Measurements from ENCODE around the gene LHFPL6. TPM values are rescaled to one million over a fixed set of nuclear protein-coding genes. Genes with fewer than 3 reads are reported as not detected.

The LHFPL6 gene
- total and polyA plus RNA-seq, 10 of the 15 experiments (the other 5 are each of a cell fraction or from before 2014, with no cell fraction given), result 0.11 to 4.6 (median 0.41) TPM

DNA sequence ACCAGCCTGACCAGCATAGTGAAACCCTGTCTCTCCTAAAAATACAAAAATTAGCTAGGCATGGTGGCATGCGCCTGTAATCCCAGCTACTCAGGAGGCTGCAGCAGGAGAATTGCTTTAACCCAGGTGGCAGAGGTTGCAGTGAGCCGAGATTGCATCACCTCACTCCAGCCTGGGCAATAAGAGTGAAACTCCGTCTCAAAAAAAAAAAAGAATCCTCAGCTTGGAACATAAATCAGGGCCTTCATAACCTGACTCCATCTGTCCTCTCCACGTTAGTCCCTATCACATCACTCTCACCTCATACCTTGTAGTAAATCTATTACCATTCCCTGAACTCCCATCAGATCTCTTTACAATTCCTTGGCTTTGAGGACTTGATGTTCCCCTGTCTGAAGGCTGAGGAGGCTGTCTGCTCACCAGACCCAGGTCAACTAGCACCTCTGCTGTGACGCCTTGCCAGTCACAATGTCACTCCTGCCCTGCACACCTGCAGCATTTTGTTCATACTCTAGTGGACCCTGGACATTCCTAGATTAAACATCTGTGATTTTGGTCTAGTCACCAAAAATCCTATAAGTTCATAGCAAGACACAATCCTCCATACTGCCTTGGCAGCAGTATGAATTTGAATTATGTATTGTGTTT lies 15.9 kb downstream of the LHFPL6 start:
- CTCF ChIA-PET, result interaction anchor here (0.6 to 1.6 kb wide), 2 partner anchors 11 to 523 kb away, joined by 3 to 4 read pairs; no protein-coding TSS in a partner anchor
- intact Hi-C loops (cut with micrococcal nuclease; ENCODE audit: unreplicated experiment), result no loop called here
- Histone ChIP-seq H4K20me1 (ENCODE audit: control insufficient read depth, insufficient read depth) (no peaks in the 10 kb centered on the region), H3K36me3 (ENCODE audit: control insufficient read depth in 2 of 2, insufficient read depth in 2 of 2, low read length in 1 of 2) (no peaks in the 10 kb centered on the region), H3K9ac (ENCODE audit: control insufficient read depth, insufficient read depth, low read length) (no peak overlapping the region), H3K4me1 (ENCODE audit: control insufficient read depth, insufficient read depth, low read length) (no peaks in the 10 kb centered on the region), H3K9me3 (replicated peaks; ENCODE audit: control insufficient read depth, insufficient read depth, low read length) (no peaks in the 10 kb centered on the region), H3K27me3 (replicated peaks in 1 of 2; ENCODE audit: control insufficient read depth in 2 of 2, insufficient read depth in 2 of 2, low read length in 1 of 2) (no peaks in the 10 kb centered on the region), H3K4me2 (ENCODE audit: control insufficient read depth, insufficient read depth) (no peak overlapping the region), H2AFZ (ENCODE audit: control insufficient read depth, low read depth, low read length) (no peak overlapping the region), H3K27ac (ENCODE audit: control insufficient read depth, insufficient read depth) (no peak overlapping the region), H3K4me3 (no peak overlapping the region), H3K79me2 (ENCODE audit: control insufficient read depth, insufficient read depth, low read length) (no peaks in the 10 kb centered on the region)
- TF ChIP-seq ZSCAN29 (IDR thresholded peaks at IDR 0.05) (no peak), CTCF (IDR thresholded peaks at IDR 0.05 in 2 of 3, conservative IDR thresholded peaks at IDR 0.05 in 1 of 3; ENCODE audit: control insufficient read depth in 2 of 3, extremely low read depth in 1 of 3, insufficient read depth in 1 of 3, low read depth in 3 of 3, low read length in 3 of 3) (no peak), IKZF2 (IDR thresholded peaks at IDR 0.05) (no peak), FOXM1 (IDR thresholded peaks at IDR 0.05; ENCODE audit: low read depth, low read length) (no peak), ZNF384 (IDR thresholded peaks at IDR 0.05; ENCODE audit: borderline replicate concordance, low read depth, low read length) (no peak), LARP7 (IDR thresholded peaks at IDR 0.05) (no peak), ZNF592 (IDR thresholded peaks at IDR 0.05) (no peak), USF2 (IDR thresholded peaks at IDR 0.05; ENCODE audit: borderline replicate concordance, low read depth, low read length) (no peak), SIN3A (IDR thresholded peaks at IDR 0.05; ENCODE audit: low read depth, low read length) (no peak)
- TF ChIP-seq, protein P1, sequence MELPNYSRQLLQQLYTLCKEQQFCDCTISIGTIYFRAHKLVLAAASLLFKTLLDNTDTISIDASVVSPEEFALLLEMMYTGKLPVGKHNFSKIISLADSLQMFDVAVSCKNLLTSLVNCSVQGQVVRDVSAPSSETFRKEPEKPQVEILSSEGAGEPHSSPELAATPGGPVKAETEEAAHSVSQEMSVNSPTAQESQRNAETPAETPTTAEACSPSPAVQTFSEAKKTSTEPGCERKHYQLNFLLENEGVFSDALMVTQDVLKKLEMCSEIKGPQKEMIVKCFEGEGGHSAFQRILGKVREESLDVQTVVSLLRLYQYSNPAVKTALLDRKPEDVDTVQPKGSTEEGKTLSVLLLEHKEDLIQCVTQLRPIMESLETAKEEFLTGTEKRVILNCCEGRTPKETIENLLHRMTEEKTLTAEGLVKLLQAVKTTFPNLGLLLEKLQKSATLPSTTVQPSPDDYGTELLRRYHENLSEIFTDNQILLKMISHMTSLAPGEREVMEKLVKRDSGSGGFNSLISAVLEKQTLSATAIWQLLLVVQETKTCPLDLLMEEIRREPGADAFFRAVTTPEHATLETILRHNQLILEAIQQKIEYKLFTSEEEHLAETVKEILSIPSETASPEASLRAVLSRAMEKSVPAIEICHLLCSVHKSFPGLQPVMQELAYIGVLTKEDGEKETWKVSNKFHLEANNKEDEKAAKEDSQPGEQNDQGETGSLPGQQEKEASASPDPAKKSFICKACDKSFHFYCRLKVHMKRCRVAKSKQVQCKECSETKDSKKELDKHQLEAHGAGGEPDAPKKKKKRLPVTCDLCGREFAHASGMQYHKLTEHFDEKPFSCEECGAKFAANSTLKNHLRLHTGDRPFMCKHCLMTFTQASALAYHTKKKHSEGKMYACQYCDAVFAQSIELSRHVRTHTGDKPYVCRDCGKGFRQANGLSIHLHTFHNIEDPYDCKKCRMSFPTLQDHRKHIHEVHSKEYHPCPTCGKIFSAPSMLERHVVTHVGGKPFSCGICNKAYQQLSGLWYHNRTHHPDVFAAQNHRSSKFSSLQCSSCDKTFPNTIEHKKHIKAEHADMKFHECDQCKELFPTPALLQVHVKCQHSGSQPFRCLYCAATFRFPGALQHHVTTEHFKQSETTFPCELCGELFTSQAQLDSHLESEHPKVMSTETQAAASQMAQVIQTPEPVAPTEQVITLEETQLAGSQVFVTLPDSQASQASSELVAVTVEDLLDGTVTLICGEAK (IDR thresholded peaks at IDR 0.05; ENCODE audit: borderline replicate concordance), result no peak
- TF ChIP-seq, protein P2, sequence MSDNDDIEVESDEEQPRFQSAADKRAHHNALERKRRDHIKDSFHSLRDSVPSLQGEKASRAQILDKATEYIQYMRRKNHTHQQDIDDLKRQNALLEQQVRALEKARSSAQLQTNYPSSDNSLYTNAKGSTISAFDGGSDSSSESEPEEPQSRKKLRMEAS (IDR thresholded peaks at IDR 0.05; ENCODE audit: low read depth, low read length), result no peak
- no TSS peak for BruUV-seq (replicated peaks)
- in situ Hi-C loops (cut with MboI), result no loop called here
- ATAC-seq, result no peak
- FAIRE-seq, result no peak
- RAD21 ChIA-PET (ENCODE audit: unreplicated experiment), result no interaction called here
- WGBS (ENCODE audit: insufficient coverage, insufficient replicate concordance, low lambda C conversion rate, missing lambda C conversion rate), result 41% methylated on average over 5 of the region's 5 CpGs
- no peak for DNase-seq (ENCODE audit: low read depth, low spot score)
- SMC1A ChIA-PET (ENCODE audit: uncharacterized antibody, unreplicated experiment), result interaction anchor here (0.8 to 2.1 kb wide), 5 partner anchors 12 to 442 kb away, joined by 3 to 9 read pairs (median 3); no protein-coding TSS in a partner anchor
- POLR2A ChIA-PET, result no interaction called here
